GM19455 (cell line): ENCODE measurements around the gene MSGN1.

Source experiments
- ATAC-seq: cut with Tn5 transposase; IDR thresholded peaks from one replicate; pipeline ENCODE4 v1.9.1; 2021; ENCODE audit not compliant: unreplicated experiment

Gene MSGN1

DNA sequence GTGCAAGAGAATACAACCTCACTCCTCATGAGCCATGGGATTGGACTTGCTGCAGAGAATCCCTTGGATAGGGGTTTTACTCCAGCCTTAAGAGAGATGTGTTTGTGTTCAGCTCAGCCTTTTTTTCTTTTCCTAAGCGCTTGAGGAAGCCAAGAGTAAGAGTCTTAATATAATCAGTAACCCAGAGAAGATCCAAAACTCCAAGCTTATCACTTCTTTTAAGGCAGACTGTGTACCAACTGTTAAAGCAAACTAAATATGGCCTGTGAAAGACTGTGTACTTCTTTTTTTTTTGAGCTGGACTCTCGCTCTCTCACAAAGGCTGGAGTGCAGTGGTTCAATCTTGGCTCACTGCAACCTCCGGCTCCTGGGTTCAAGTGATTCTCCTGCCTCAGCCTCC is 30.4 kb downstream of the MSGN1 start:
- ATAC-seq, result no peak

DNA sequence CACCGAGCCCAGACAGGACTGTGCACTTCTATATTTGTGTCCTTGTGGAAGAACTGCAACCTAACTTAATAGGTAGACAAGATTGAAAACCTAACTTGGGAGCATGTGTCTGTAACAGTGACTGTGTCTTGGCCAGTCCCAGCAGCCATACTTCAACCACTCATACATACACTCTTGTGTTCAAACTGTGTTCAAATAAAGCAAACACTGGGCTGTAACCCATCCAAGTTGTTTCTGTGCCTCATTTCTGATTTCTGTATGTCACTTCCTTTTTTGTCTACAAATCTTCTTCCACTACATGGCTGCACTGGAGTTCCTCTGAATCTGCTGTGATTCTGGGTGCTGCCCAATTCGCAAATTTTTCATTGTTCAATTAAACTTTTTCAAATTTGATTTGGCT is 31.0 kb downstream of the MSGN1 start:
- no peak for ATAC-seq

DNA sequence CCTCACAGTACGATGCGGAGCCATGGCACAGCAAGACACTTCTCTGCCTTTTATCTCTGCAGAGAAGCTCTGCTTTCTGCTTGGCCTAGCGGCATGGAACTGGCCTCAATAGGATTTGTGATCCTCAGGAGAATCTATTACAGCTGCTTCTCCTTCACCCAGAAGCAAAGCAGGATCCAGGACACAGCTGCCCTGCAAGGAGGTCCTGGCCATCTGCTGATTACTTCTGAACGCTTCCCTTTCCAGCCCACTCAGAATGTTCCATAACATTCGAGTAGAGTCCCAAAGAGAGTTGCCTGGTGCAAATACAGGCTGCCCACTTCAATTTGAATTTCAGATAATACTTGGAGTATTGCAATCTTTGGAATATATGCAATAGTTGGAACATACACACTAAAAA is 33.0 kb downstream of the MSGN1 start:
- ATAC-seq, result no peak

DNA sequence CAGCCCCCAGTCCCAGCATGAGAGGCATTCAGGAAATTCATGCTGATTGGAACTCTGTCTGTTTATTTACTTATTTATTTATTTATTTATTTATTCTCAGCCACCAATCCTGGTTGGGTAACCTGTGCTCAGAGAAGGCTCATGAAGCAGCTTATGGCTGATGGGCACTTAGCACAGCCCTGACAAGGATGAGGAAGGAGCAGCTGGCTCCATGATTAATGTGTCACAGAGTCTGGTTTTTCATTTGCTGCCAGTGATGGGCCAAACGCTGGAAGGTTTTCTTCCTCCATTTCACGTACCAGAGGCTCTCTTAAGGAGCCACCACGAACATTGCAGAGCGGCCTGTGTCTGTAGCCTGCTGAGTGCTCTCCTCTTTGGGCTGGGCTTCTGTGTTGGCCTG is 33.9 kb downstream of the MSGN1 start:
- ATAC-seq, result no peak

DNA sequence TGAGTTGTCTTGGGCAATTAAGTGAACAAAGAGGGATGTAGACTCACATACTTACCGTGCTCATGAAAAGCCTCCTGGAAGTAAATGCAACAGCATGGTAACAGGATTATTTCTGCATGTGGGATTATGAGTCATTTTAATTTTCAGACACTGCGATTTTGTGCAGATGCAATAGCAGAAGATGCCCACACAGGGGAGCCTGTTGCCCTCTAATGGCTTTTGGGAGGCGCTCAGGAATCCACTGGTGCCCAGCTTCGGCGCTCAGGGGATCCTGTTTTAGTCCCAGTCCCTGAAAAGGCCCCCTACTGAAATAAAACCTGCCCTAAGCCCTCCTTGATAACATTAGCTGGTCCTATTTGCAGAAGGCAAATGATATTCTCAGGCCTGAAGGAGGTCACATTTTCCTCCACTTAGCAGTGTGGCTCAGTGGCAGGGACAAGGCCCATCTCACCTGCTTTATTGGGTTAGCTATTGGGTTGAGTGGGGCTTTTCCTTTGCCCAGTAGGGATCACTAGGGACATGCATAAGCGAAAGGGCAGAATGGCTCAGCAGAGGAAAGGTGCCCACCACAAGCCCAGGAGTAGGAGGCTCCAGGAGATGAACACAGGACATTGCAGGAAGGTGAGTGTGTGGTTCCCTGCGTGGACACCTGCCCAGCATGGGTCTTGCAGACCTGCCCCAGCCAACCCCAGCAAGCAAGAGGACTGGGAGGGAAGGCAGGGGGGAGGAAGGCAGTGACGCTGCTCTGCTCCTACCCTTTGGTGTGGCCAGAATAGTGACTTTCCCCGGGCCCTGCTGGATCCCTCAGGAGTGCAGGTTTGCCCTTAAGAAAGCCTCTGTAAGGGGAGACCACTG is 35.7 kb downstream of the MSGN1 start:
- ATAC-seq, result peak; percentile 86

DNA sequence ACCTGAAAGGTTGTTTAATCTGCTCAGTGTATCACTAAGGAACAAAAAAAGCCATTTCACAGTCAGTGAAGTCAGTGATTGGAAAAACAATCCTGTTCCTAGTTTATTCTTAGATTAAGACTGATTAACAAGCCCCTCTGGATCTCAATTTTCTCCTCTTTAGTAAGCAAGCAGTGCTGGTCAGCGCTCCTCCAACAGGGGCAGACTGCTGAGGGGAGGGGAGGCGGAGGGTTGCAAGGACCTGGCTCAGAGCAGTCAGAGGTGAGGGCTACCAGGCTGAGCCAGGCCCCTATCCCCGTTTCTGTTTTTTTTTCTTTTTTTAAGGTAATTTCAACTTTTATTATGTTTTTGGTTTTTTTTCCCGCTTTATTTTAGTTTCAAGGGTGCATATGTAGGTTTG is 37.5 kb downstream of the MSGN1 start:
- no peak for ATAC-seq

DNA sequence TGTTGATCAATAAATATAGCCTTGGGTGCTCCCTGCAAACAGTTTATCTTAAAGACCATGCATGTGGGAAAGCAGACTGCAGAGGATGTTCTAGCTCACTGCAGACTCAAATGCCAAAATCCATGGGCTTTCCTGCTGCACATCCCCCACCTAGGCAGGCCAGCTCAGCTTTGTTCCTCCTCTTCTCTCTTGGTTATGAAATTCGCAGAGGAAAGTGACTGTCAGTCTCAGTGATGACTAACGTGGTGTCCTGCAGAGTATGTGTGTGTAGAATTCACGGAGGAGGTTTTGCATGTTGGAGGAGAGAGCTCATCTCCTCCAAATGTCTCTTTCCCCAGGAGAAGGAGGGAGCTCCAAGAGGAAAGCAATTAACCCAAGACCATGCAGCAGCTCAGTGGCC is 40.8 kb downstream of the MSGN1 start:
- ATAC-seq, result no peak

DNA sequence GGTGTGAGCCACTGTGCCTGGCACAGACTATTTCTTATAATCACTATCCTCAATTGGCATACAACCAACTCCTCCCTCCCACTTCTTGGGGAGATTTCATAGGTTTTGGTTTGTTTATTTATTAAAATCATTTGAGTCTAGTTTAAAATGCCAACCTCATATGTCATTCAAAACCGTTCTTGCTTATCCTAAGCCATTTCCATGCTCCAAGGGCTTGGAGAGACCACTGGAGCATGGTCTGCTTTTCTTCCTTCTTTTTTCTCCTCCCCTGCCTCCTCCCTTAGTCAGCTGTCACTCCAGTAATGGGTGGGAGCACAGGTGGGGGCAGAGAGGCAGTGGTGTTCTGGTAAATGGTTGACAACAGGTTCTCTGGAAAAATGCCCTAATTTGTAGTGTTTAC is 41.8 kb downstream of the MSGN1 start:
- ATAC-seq, result no peak

DNA sequence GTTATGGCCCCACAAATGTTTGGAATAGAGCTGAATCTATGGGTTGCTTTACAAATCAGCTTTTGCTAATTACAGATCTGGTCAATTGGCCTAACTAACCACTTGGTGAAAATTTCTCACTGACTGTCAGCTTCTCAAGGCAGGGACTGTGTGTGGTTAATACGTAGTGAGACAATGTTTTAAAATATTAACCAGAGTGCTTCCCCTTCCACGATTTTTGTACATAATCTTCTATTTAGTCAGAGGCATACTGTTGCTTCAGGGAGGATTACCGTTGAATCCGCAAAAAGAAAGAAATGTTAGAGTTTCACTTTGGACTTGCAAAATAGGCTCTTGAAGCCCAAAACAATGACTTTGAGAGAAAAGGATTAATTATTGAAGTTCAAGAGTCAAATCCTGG is 47.3 kb downstream of the MSGN1 start:
- ATAC-seq, result no peak

DNA sequence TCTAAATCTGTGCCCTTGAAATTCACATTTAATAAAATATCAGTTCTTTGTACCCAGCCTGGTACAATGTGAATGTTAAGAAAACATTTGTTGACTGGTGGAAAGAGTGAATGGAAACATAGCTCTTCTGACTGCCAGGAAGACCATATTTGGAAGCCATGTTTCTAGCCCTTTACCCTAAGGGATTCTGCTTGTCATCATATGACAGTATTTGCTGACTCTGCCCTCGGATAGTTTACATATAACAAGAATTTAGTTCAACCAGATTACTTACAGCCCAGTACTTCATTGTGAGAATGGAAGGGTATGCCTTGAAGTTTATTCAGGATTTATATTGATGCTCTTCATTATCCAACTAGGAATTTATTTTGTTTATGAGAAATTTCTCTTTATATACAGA is 48.4 kb downstream of the MSGN1 start:
- no peak for ATAC-seq

DNA sequence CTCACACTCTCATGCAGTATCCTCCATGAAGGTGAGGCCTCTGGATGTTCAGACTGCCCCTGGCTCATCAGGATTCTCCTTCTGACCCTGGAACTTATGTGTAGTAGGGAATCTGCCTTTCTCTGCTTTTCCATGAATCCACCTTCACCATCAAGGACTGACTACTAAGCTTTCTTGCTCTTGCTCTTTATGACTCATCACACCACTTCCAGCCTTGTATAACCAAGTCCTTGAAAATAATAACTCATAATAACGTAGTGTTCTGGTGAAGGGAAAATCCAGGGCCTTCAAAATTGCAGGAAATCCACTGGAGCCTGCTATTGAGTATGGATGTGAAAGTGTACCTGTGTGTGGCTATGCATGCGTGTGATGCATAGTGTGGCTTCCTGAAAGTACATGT is 50.9 kb downstream of the MSGN1 start:
- ATAC-seq, result no peak
